ENCODE data around the gene KCNA2. TPM values are rescaled to one million over a fixed set of nuclear protein-coding genes. Genes with fewer than 3 reads are reported as not detected.

KCNA2 gene
- total and polyA plus RNA-seq, 2 donors (not counting 1 experiment from before 2014, with no cell fraction given) = 0.39 to 0.59 TPM

- Histone ChIP-seq H3K27ac (ENCODE audit: low read length in 2 of 2) (no peak overlapping the region), H3K4me3 (ENCODE audit: control extremely low read depth in 1 of 5, extremely low read depth in 1 of 5, insufficient read depth in 1 of 5, low read depth in 2 of 5, low read length in 4 of 5) (no peak overlapping the region), H3K36me3 (replicated peaks in 1 of 2; ENCODE audit: control extremely low read depth in 1 of 2, control insufficient read depth in 1 of 2, extremely low read depth in 1 of 2, insufficient read depth in 2 of 2, low read length in 1 of 2) (no peaks in the 10 kb centered on the region), H3K4me2 (replicated peaks; ENCODE audit: low read depth, low read length, poor library complexity, severe bottlenecking) (no peak overlapping the region), H3K27me3 (replicated peaks in 1 of 4; ENCODE audit: control extremely low read depth in 1 of 4, control insufficient read depth in 3 of 4, insufficient read depth in 4 of 4, low read length in 3 of 4) (peaks cover 0 to 16% (median 4%) of the 10 kb centered on the region in 4 experiments), H2AFZ (ENCODE audit: insufficient read depth, low read depth, low read length, poor library complexity, severe bottlenecking) (no peak overlapping the region), H4K20me1 (ENCODE audit: control insufficient read depth, insufficient read depth, low read length, poor library complexity, severe bottlenecking) (no peaks in the 10 kb centered on the region), H3K9me3 (ENCODE audit: control extremely low read depth in 1 of 3, control insufficient read depth in 2 of 3, insufficient read depth in 1 of 3, low read length in 2 of 3) (no peaks in the 10 kb centered on the region), H3K79me2 (ENCODE audit: control insufficient read depth, insufficient read depth, low read length) (no peaks in the 10 kb centered on the region), H3K9ac (ENCODE audit: low read length) (no peak overlapping the region), H3K4me1 (ENCODE audit: control insufficient read depth in 2 of 2, insufficient read depth in 2 of 2, low read length in 2 of 2) (peaks cover 0 to 3% of the 10 kb centered on the region in 2 donors)
- TF ChIP-seq, protein P1, sequence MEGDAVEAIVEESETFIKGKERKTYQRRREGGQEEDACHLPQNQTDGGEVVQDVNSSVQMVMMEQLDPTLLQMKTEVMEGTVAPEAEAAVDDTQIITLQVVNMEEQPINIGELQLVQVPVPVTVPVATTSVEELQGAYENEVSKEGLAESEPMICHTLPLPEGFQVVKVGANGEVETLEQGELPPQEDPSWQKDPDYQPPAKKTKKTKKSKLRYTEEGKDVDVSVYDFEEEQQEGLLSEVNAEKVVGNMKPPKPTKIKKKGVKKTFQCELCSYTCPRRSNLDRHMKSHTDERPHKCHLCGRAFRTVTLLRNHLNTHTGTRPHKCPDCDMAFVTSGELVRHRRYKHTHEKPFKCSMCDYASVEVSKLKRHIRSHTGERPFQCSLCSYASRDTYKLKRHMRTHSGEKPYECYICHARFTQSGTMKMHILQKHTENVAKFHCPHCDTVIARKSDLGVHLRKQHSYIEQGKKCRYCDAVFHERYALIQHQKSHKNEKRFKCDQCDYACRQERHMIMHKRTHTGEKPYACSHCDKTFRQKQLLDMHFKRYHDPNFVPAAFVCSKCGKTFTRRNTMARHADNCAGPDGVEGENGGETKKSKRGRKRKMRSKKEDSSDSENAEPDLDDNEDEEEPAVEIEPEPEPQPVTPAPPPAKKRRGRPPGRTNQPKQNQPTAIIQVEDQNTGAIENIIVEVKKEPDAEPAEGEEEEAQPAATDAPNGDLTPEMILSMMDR (IDR thresholded peaks at IDR 0.05) = no peak
- TF ChIP-seq EZH2 (IDR thresholded peaks at IDR 0.05; ENCODE audit: borderline replicate concordance, insufficient read depth, low read depth, low read length, poor library complexity, severe bottlenecking) = no peak
- Mint-ChIP-seq H3K9me3 (ENCODE audit: insufficient read depth) (no peaks in the 10 kb centered on the region), H3K4me3 (no peak overlapping the region), H3K4me1 (peaks cover 2% of the 10 kb centered on the region), H3K27ac (no peak overlapping the region), H3K27me3 (peaks cover 30% of the 10 kb centered on the region)
- POLR2A ChIA-PET = no interaction called here
- no peak for ATAC-seq (ENCODE audit: low read depth)
- CTCF ChIA-PET = interaction anchor here (0.9 to 1.2 kb wide), 2 partner anchors 74 to 164 kb away, joined by 3 to 4 read pairs; no protein-coding TSS in a partner anchor
- 71% methylated on average over 2 of the region's 5 CpGs for WGBS (ENCODE audit: insufficient coverage)
- intact Hi-C loops (cut with micrococcal nuclease) = no loop called here
- no peak for DNase-seq
Measured at GRCh38 chr1:110593902-110594301, 12.3 kb downstream of the KCNA2 start.

GRCh38 chr1:110591956-110592355 is 14.2 kb downstream of the KCNA2 start:
- ATAC-seq (ENCODE audit: low read depth) = no peak
- intact Hi-C loops (cut with micrococcal nuclease) = no loop called here
- POLR2A ChIA-PET = no interaction called here

More at GRCh38 chr1:110591956-110592355, 14.2 kb downstream of the KCNA2 start:
- Histone ChIP-seq H3K4me2 (replicated peaks; ENCODE audit: low read depth, low read length, poor library complexity, severe bottlenecking) (no peak overlapping the region), H3K36me3 (replicated peaks in 1 of 2; ENCODE audit: control extremely low read depth in 1 of 2, control insufficient read depth in 1 of 2, extremely low read depth in 1 of 2, insufficient read depth in 2 of 2, low read length in 1 of 2) (no peaks in the 10 kb centered on the region), H3K9me3 (ENCODE audit: control extremely low read depth in 1 of 3, control insufficient read depth in 2 of 3, insufficient read depth in 1 of 3, low read length in 2 of 3) (no peaks in the 10 kb centered on the region), H3K27me3 (replicated peaks in 1 of 4; ENCODE audit: control extremely low read depth in 1 of 4, control insufficient read depth in 3 of 4, insufficient read depth in 4 of 4, low read length in 3 of 4) (peaks cover 0 to 23% (median 2%) of the 10 kb centered on the region in 4 experiments), H4K20me1 (ENCODE audit: control insufficient read depth, insufficient read depth, low read length, poor library complexity, severe bottlenecking) (no peaks in the 10 kb centered on the region), H2AFZ (ENCODE audit: insufficient read depth, low read depth, low read length, poor library complexity, severe bottlenecking) (no peak overlapping the region), H3K4me1 (ENCODE audit: control insufficient read depth in 2 of 2, insufficient read depth in 2 of 2, low read length in 2 of 2) (peaks cover 0 to 3% of the 10 kb centered on the region in 2 donors), H3K27ac (ENCODE audit: low read length in 2 of 2) (no peak overlapping the region), H3K79me2 (ENCODE audit: control insufficient read depth, insufficient read depth, low read length) (no peaks in the 10 kb centered on the region), H3K4me3 (ENCODE audit: control extremely low read depth in 1 of 5, extremely low read depth in 1 of 5, insufficient read depth in 1 of 5, low read depth in 2 of 5, low read length in 4 of 5) (no peak overlapping the region), H3K9ac (ENCODE audit: low read length) (no peak overlapping the region)
- Mint-ChIP-seq H3K9me3 (ENCODE audit: insufficient read depth) (no peaks in the 10 kb centered on the region), H3K27me3 (peaks cover 40% of the 10 kb centered on the region), H3K4me3 (no peak overlapping the region), H3K4me1 (peaks cover 2% of the 10 kb centered on the region), H3K27ac (no peak overlapping the region)
- 92% methylated on average over 2 of the region's 6 CpGs for whole genome bisulfite sequencing (ENCODE audit: insufficient coverage)
- DNase-seq = no peak
- CTCF ChIA-PET = no interaction called here
- TF ChIP-seq, protein P1 (IDR thresholded peaks at IDR 0.05) = no peak
- no peak for TF ChIP-seq EZH2 (IDR thresholded peaks at IDR 0.05; ENCODE audit: borderline replicate concordance, insufficient read depth, low read depth, low read length, poor library complexity, severe bottlenecking)

Data from B cell (primary cell).